Measurements from ENCODE around the gene OLFM1.

GRCh38 chr9:135123773-135124134 is 36.3 kb downstream of the OLFM1 start:
- no peak for TF ChIP-seq POLR2AphosphoS5 (IDR thresholded peaks at IDR 0.05; ENCODE audit: low read depth, low read length)
- TF ChIP-seq MAX (IDR thresholded peaks at IDR 0.05): no peak
- TF ChIP-seq EZH2phosphoT487 (IDR thresholded peaks at IDR 0.05; ENCODE audit: borderline replicate concordance): no peak
- no peak for TF ChIP-seq REST (IDR thresholded peaks at IDR 0.05; ENCODE audit: low read depth)
- no peak for TF ChIP-seq CTCF (IDR thresholded peaks at IDR 0.05 in 2 of 3, conservative IDR thresholded peaks at IDR 0.05 in 1 of 3; ENCODE audit: borderline replicate concordance in 1 of 3, insufficient read depth in 1 of 3, low read depth in 2 of 3, low read length in 2 of 3)
